ENCODE data around the gene ADAM30.

Gene ADAM30

GRCh38 chr1:119874186-119874585 is 22.1 kb downstream of the ADAM30 start:
- TF ChIP-seq GATA2 (IDR thresholded peaks at IDR 0.05; ENCODE audit: low read depth, low read length) (peak; percentile 74), GATA3 (IDR thresholded peaks at IDR 0.05; ENCODE audit: low read depth, low read length) (no peak)

GRCh38 chr1:119873135-119874015 is 22.9 kb downstream of the ADAM30 start:
- peak; percentile 62; the same call in 1 of the 2 replicates for TF ChIP-seq GATA2 (IDR thresholded peaks at IDR 0.05; ENCODE audit: low read depth, low read length)
- no peak for TF ChIP-seq GATA3 (IDR thresholded peaks at IDR 0.05; ENCODE audit: low read depth, low read length)

- no peak for TF ChIP-seq GATA2 (IDR thresholded peaks at IDR 0.05; ENCODE audit: low read depth, low read length)
- no peak for TF ChIP-seq GATA3 (IDR thresholded peaks at IDR 0.05; ENCODE audit: low read depth, low read length)
Observed at GRCh38 chr1:119871881-119872280, 24.4 kb downstream of the ADAM30 start.

- TF ChIP-seq GATA3 (IDR thresholded peaks at IDR 0.05; ENCODE audit: low read depth, low read length) = no peak
- TF ChIP-seq GATA2 (IDR thresholded peaks at IDR 0.05; ENCODE audit: low read depth, low read length) = no peak
Observed at GRCh38 chr1:119870917-119871596, 25.3 kb downstream of the ADAM30 start.

GRCh38 chr1:119869995-119870394 is 26.3 kb downstream of the ADAM30 start:
- no peak for TF ChIP-seq GATA3 (IDR thresholded peaks at IDR 0.05; ENCODE audit: low read depth, low read length)
- no peak for TF ChIP-seq GATA2 (IDR thresholded peaks at IDR 0.05; ENCODE audit: low read depth, low read length)

- TF ChIP-seq GATA3 (IDR thresholded peaks at IDR 0.05; ENCODE audit: low read depth, low read length) (no peak), GATA2 (IDR thresholded peaks at IDR 0.05; ENCODE audit: low read depth, low read length) (no peak)
Observed at GRCh38 chr1:119868176-119868575, 28.1 kb downstream of the ADAM30 start.

- TF ChIP-seq GATA2 (IDR thresholded peaks at IDR 0.05; ENCODE audit: low read depth, low read length) (no peak), GATA3 (IDR thresholded peaks at IDR 0.05; ENCODE audit: low read depth, low read length) (no peak)
Observed at GRCh38 chr1:119866451-119866850, 29.9 kb downstream of the ADAM30 start.

GRCh38 chr1:119865627-119866026 is 30.7 kb downstream of the ADAM30 start:
- no peak for TF ChIP-seq GATA2 (IDR thresholded peaks at IDR 0.05; ENCODE audit: low read depth, low read length)
- TF ChIP-seq GATA3 (IDR thresholded peaks at IDR 0.05; ENCODE audit: low read depth, low read length) = no peak

GRCh38 chr1:119862276-119862675 is 34.0 kb downstream of the ADAM30 start:
- TF ChIP-seq GATA2 (IDR thresholded peaks at IDR 0.05; ENCODE audit: low read depth, low read length) (no peak), GATA3 (IDR thresholded peaks at IDR 0.05; ENCODE audit: low read depth, low read length) (no peak)

GRCh38 chr1:119861547-119861946 is 34.8 kb downstream of the ADAM30 start:
- TF ChIP-seq GATA3 (IDR thresholded peaks at IDR 0.05; ENCODE audit: low read depth, low read length) = no peak
- no peak for TF ChIP-seq GATA2 (IDR thresholded peaks at IDR 0.05; ENCODE audit: low read depth, low read length)

- TF ChIP-seq GATA2 (IDR thresholded peaks at IDR 0.05; ENCODE audit: low read depth, low read length) (no peak), GATA3 (IDR thresholded peaks at IDR 0.05; ENCODE audit: low read depth, low read length) (no peak)
Observed at GRCh38 chr1:119859647-119860046, 36.7 kb downstream of the ADAM30 start.

GRCh38 chr1:119858126-119858525 is 38.2 kb downstream of the ADAM30 start:
- TF ChIP-seq GATA2 (IDR thresholded peaks at IDR 0.05; ENCODE audit: low read depth, low read length) (no peak), GATA3 (IDR thresholded peaks at IDR 0.05; ENCODE audit: low read depth, low read length) (no peak)

- TF ChIP-seq GATA2 (IDR thresholded peaks at IDR 0.05; ENCODE audit: low read depth, low read length) = no peak
- no peak for TF ChIP-seq GATA3 (IDR thresholded peaks at IDR 0.05; ENCODE audit: low read depth, low read length)
Observed at GRCh38 chr1:119853155-119853554, 43.2 kb downstream of the ADAM30 start.
